Urinary bladder (tissue), 4 donors: ENCODE data around the gene PANK1. TPM values are rescaled to one million over a fixed set of nuclear protein-coding genes. Genes with fewer than 3 reads are reported as not detected.

Experiments used
- DNase-seq: peaks from one replicate; pipeline ENCODE4 v3.0.0-alpha.2; 2015; ENCODE audit errors: extremely low spot score
- H3K27ac ChIP-seq: one replicate; pipeline ENCODE4 v1.5.1; 2013; ENCODE audit warnings: low read depth, mild to moderate bottlenecking, moderate library complexity
- H3K36me3 ChIP-seq: one replicate; pipeline ENCODE4 v1.6.1; 2013; ENCODE audit warnings: mild to moderate bottlenecking, moderate library complexity; ENCODE audit not compliant: insufficient read depth
- H3K4me1 ChIP-seq: one replicate; pipeline ENCODE4 v1.6.1; 2013; ENCODE audit warnings: mild to moderate bottlenecking, moderate library complexity; ENCODE audit not compliant: insufficient read depth
- H3K4me3 ChIP-seq: one replicate; pipeline ENCODE4 v1.5.1; 2013; ENCODE audit warnings: low read depth, low read length
- WGBS: extraction: QIAGEN DNeasy Blood & Tissue Kit; methylation state at CpG from one replicate; pipeline ENCODE4 v1.1.7; 2013; 5-methylcytosine and 5-hydroxymethylcytosine counted together
- polyA plus RNA-seq: library from polyadenylated mRNA; stranded (reverse); fragments of 200-250 nt; gene quantifications from one replicate; pipeline ENCODE4 v1.2.3, GENCODE V29; 2013
- total RNA-seq: library from RNA; depleted of rRNA; stranded (reverse); fragments of >200 nt; gene quantifications from one replicate; pipeline ENCODE4 v1.2.3, GENCODE V29; 2014
- donor health status: healthy with polysubstance abuse.
- donor health status: healthy.

PANK1 gene
- total and polyA plus RNA-seq, 2 donors = 2.5 to 11.6 TPM

DNA sequence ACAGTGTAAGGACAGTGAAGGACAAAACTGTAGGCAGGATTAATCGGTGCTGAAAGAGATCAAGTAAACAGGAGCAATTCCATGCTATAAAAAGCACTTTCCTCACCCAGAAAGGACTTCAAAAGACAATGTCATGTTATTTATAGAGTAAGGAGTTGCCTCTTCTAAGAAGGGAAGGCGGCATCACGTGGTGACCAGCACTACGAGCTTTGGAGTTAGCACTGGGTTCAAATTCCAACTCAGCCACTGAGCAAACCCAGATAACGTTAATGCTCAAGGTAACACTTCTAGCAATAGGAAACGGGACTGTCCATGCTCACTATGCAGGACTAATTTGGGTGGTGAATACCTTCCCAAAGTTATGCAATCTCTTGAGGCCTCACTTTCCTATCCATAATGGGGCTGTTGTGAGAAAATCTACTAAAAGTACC is 715 bp upstream of the PANK1 start:
- 20% methylated on average over 6 of the region's 6 CpGs for WGBS
- Histone ChIP-seq H3K4me3 (peak overlapping the region; percentile 66), H3K4me1 (no peaks in the 10 kb centered on the region), H3K36me3 (no peaks in the 10 kb centered on the region), H3K27ac (no peak overlapping the region)
- DNase-seq = no peak

DNA sequence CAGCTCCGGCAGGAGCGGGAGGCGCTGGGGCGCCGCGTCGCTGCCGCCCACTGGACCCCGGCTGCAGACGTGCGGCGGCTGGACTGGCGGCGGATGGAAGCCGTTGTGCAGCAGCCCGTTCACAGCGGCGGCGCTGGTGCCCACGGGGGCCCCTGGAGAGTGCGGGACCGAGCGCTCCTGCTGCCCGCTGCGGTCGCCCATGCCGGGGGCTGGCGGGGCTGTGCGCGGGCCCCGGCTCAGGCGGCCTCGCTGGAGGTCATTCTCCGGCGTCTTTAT is 413 bp downstream of the PANK1 start:
- Histone ChIP-seq H3K4me3 (peak overlapping the region; percentile 66), H3K36me3 (no peaks in the 10 kb centered on the region), H3K27ac (peak overlapping the region; percentile 58), H3K4me1 (no peaks in the 10 kb centered on the region)
- under 1% methylated on average over 35 of the region's 35 CpGs for WGBS
- DNase-seq = no peak

DNA sequence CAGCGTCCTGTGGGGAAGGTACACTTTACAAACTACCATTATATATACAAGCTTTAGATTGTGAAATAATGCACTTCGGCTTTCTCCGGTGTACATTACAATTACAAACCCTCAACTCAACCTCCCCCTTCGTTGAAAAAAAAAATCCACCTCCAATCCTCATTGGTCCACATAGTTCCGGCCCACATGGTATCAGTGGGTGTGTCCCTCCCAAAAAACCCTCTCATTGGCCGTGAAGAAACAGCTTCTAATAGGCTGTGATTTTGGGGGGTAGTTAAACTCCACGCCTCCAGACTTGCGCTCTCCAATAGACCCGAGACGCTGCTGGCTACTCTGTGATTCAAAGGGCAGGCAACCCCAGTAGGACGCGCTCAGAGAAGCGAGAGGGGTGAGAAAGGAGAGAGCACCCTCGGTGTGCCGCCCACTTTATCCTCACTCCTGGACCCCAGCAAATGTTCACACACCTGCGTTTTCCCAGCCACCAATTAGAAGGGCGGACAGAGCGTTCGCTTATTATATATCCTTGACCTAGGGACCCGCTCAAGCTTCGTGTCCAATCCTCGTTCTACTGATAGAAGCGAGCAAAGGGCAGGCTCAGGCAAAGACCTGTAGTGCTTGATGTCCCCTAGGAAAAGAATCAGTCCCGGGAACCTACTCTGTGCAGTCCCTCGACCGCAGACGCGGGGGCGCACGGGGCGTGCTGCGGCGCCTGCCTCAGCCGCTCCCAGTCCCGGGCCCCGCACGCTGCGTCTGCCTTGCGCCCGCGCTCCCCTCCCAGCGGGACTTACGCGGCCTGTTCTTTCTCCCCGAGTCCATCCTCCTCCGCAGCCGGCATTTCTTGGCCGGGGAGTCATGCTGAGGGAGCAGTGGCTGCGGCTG is 991 bp downstream of the PANK1 start:
- DNase-seq = peak; percentile 89
- Histone ChIP-seq H3K27ac (peak overlapping the region; percentile 58), H3K4me3 (peak overlapping the region; percentile 66), H3K4me1 (no peaks in the 10 kb centered on the region), H3K36me3 (no peaks in the 10 kb centered on the region)
- WGBS = under 1% methylated on average over 49 of the region's 49 CpGs

DNA sequence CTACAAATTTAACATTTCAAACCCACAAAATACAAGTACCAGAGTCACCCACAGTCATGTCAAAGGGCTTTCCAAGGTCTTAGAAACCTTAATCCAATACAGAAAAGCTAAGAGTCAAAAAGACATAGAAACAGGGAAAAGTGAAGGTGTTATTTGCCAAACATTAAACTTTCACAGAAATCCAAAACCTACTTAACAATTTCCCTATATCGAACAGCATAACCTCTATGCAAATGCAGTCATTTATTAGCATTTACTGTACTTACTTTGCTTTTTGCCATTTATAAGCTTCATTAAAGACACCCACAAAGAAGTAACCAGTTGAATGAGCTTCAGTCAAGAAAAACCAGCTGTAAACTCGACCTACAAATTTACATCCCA is 1.6 kb downstream of the PANK1 start:
- H3K4me3 ChIP-seq = peak overlapping the region; percentile 66
- under 1% methylated on average over 2 of the region's 2 CpGs for WGBS
- no peaks in the 10 kb centered on the region for H3K36me3 ChIP-seq
- H3K27ac ChIP-seq = no peak overlapping the region
- DNase-seq = no peak
- no peaks in the 10 kb centered on the region for H3K4me1 ChIP-seq

DNA sequence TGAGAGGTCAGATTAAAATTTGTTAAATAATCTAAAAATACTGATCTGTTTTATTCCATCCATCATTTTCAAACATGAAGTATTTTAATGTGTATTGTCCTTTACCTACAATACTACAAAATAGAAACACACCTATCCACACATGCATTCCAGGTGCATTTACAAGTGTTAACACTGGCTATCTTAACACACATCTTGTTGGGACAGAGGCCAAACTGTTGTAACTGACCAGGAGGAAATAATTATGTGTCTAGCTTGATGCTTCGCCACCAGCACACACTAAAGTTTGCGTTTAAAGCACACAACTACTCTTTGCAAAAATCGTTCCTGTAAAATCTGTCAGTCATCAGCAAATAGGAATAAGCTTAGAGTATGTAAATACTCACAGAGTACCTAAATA is 2.8 kb downstream of the PANK1 start:
- H3K36me3 ChIP-seq = no peaks in the 10 kb centered on the region
- no peak overlapping the region for H3K4me3 ChIP-seq
- no peaks in the 10 kb centered on the region for H3K4me1 ChIP-seq
- H3K27ac ChIP-seq = no peak overlapping the region
- WGBS = 72% methylated on average over 3 of the region's 3 CpGs
- DNase-seq = no peak

DNA sequence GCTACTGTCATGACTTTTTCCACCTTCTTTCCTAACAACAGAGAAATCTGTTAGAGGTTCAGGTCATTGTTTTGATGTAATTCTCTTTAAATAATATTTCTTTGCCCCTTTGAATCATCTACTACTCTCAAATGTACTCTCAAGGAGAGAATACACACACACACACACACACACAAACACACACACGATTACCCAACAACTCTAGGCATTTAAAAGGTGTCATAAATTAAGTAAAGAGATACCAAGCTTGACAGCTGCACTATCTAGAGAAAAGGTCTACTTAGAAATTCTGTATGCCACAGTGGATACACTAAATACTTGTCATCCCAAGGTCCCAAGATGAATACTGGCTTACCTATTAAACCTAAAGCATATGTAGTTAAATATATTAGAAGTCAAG is 4.8 kb downstream of the PANK1 start:
- 71% methylated on average over 1 of the region's 1 CpG for WGBS
- Histone ChIP-seq H3K4me1 (no peaks in the 10 kb centered on the region), H3K36me3 (no peaks in the 10 kb centered on the region)

DNA sequence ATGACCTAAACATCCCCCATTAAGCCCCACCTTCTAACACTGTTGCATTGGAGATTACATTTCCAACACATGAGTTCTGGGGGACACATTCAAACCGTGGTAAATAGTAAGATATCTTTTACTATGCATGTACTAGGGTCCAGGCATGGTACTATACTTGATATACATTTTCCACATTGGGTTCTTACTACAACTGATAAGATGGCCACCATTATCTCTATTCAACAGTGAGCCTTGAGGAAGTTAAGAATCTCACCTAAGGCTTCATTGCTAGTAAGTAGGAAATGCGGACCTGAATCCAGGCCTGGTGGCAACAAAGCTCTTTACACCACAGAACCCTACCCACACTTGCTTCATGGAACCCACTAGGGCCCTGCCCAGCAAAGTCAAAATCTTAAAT is 5.7 kb downstream of the PANK1 start:
- Histone ChIP-seq H3K4me1 (no peaks in the 10 kb centered on the region), H3K4me3 (no peak overlapping the region), H3K36me3 (no peaks in the 10 kb centered on the region), H3K27ac (no peak overlapping the region)
- no peak for DNase-seq
- 94% methylated on average over 2 of the region's 2 CpGs for WGBS

More for the DNA sequence above, 4.8 kb downstream of the PANK1 start:
- no peak overlapping the region for H3K4me3 ChIP-seq
- no peak for DNase-seq
- H3K27ac ChIP-seq = no peak overlapping the region

DNA sequence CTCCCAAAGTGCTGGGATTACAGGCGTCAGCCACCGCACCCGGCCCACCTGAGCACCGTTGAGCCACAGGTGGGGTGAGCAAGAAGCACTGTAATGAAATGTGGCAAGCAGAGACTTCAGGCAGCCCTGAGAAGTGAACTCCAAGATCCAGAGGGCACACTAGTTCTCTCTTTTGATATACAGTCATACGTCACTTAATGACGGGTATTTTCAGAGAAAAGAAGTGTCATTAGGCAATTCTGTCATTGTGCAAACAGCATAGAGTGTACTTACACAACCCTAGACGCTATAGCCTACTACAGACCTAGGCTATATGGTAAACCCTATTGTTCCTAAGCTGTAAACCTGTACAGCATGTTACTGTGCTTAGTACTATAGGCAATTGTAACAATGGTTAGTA is 7.9 kb downstream of the PANK1 start:
- no peak for DNase-seq
- Histone ChIP-seq H3K4me1 (no peaks in the 10 kb centered on the region), H3K27ac (no peak overlapping the region), H3K4me3 (no peak overlapping the region), H3K36me3 (no peaks in the 10 kb centered on the region)
- 96% methylated on average over 7 of the region's 7 CpGs for WGBS

DNA sequence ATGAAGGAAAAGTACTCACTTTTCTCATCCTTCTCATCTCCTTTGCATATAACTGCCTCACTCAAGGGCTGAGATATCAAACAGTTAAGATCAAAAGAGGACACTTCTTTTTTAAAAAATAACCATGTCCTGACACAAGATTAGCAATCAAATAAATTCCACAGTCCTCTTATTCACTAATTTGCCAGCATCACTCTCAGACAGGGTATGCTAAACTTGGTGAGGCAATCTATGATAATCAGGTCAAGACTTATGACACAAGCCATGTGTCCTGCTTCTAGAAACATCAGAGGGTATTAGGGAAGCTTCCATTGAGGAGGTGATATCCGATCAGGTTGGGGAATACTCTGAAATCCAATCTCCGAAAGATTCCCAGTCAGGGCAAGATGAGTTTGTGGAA is 10.4 kb downstream of the PANK1 start:
- Histone ChIP-seq H3K27ac (no peak overlapping the region), H3K4me3 (no peak overlapping the region), H3K36me3 (no peaks in the 10 kb centered on the region), H3K4me1 (no peaks in the 10 kb centered on the region)
- no peak for DNase-seq
- 95% methylated on average over 2 of the region's 2 CpGs for WGBS

DNA sequence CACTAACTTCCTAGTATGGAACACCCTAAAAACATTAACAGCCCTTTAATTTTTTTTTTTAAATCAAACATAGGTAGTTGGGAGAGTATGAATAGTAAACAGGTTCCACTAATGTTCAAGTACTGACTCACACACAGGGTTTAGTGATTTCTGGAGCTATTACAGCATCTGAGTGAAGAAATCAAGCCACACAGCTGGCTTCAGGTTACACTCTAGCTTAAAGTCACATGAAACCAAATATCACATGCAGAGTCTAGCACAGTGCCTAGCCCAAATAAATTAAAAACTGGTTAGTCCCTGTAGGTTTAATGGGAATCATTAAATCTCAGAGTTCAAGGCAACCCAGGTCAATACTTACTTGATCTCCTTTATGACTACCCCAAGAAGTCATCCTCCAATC is 11.6 kb downstream of the PANK1 start:
- no peaks in the 10 kb centered on the region for H3K36me3 ChIP-seq
- H3K27ac ChIP-seq = no peak overlapping the region
- no peaks in the 10 kb centered on the region for H3K4me1 ChIP-seq
- H3K4me3 ChIP-seq = no peak overlapping the region
- DNase-seq = no peak

DNA sequence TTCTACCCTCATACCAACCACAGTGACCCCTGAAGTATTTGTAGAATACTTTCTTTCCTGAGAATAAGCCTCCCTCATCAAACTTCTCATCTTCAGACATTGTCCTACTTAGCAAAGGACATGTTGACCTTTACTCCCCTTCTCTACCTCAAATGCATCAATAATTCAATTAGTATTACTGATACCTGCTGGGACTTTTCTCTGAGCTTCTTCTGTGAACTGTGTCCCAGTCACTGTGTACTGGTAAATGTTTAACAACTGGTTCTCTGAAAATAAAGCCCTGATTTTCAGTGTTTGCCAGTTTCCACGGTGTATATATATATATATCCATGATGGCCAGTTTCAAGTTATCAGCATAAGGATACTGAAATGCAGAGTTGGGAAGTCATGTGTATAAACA is 12.2 kb downstream of the PANK1 start:
- no peak for DNase-seq
- Histone ChIP-seq H3K4me3 (no peak overlapping the region), H3K36me3 (no peaks in the 10 kb centered on the region), H3K27ac (no peak overlapping the region), H3K4me1 (no peaks in the 10 kb centered on the region)
- WGBS = 51% methylated on average over 1 of the region's 1 CpG

DNA sequence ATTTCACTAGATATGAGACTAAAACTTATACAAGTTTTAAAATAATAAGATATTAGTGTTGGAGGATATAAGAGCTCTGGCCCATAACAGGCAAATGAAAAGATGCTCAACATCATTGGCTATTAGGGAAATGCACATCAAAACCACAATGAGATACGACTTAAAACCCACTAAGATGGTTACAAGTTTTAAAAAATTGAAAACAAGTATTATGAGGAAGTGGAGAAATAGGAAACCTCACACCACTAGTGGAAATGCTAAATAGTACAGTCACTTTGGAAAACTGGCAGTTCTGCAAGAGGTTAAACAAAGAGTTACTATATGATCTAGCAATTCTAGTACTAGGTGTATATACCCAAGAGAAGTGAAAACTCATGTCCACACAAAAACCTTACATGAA is 17.2 kb downstream of the PANK1 start:
- 78% methylated on average over 1 of the region's 1 CpG for WGBS
- Histone ChIP-seq H3K4me1 (no peaks in the 10 kb centered on the region), H3K27ac (no peak overlapping the region), H3K4me3 (no peak overlapping the region), H3K36me3 (no peaks in the 10 kb centered on the region)
- DNase-seq = no peak

DNA sequence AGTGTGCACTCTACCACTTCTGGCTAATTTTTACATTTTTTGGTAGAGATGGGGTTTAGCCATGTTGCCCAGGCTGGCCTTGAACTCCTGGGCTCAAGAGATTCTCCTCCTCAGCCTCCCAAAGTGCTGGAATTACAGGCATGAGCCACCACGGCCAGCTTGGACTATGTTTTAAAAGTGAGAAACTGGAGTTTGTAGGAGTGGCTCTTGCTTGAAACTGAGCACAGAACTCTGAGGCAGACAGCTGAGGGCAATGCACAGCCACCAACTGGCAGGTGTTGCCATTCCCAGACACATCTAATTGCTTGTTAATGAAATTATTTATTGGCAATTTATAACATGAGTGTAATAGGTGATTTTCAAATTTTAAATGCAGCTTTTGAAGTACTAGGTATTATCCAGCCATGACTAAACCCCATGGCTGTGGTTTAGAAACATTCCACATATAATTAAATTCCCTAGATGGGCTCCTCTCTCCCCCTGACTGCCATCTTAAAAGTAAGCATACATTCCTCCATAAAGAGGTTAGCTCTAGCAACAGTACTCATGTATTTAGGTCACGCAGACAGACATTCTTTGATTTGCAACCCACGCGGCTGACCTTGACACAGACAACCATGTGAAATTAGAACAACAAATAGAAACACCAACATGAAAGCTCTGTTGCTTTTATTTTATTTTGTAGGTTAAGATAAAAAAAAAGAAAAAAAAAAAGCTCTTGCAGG is 19.8 kb downstream of the PANK1 start:
- Histone ChIP-seq H3K4me3 (no peak overlapping the region), H3K4me1 (no peaks in the 10 kb centered on the region), H3K36me3 (no peaks in the 10 kb centered on the region), H3K27ac (no peak overlapping the region)
- no peak for DNase-seq
- 87% methylated on average over 4 of the region's 4 CpGs for WGBS

DNA sequence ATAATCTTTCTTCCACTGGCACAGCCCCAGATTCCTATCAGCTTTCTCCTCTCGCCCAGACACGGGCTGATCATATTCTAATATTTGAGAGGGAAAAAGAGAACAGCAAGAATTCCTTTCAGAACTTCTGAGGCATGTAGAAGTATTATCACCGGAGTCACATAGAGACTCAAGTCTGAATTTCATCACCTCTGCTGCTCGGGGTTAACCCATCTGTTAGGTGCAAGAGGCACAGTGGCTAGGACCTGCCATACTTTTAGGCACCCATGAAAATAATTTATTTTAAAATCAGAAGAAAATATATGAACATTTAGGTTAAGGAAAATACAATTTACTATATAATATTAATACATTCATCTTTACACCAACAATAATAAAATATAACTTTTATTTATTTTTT is 21.0 kb downstream of the PANK1 start:
- no peak overlapping the region for H3K27ac ChIP-seq
- no peaks in the 10 kb centered on the region for H3K36me3 ChIP-seq
- no peak overlapping the region for H3K4me3 ChIP-seq
- no peak for DNase-seq
- WGBS = 93% methylated on average over 4 of the region's 4 CpGs
- H3K4me1 ChIP-seq = no peaks in the 10 kb centered on the region
